GM21447 (cell line): ENCODE data around the gene CD74.
A peak's percentile ranks its signal among the peaks of the same experiment; 100 is the strongest.
"Not testable (repeated sequence)": the region's sequence is repeated elsewhere in the genome, so short reads cannot be mapped to it uniquely, and the experiment has no call there.

Experiments
- ATAC-seq: cut with Tn5 transposase; IDR thresholded peaks from one replicate; pipeline ENCODE4 v1.9.1; 2021; ENCODE audit not compliant: unreplicated experiment

CD74 gene

GRCh38 chr5:150441813-150442698 lies 29.3 kb upstream of the CD74 start:
- no peak for ATAC-seq

- ATAC-seq: no peak
Observed at GRCh38 chr5:150440948-150441812, 28.5 kb upstream of the CD74 start.

- no peak for ATAC-seq
Observed at GRCh38 chr5:150438873-150439546, 26.3 kb upstream of the CD74 start.

- peak; percentile 92 for ATAC-seq
Observed at GRCh38 chr5:150436141-150436680, 23.5 kb upstream of the CD74 start.

- ATAC-seq: no peak
Observed at GRCh38 chr5:150434464-150434863, 21.8 kb upstream of the CD74 start.

GRCh38 chr5:150431574-150431973 lies 18.9 kb upstream of the CD74 start:
- no peak for ATAC-seq

- ATAC-seq: no peak
Observed at GRCh38 chr5:150431048-150431447, 18.3 kb upstream of the CD74 start.

- ATAC-seq: no peak
Observed at GRCh38 chr5:150429410-150429873, 16.7 kb upstream of the CD74 start.

- no peak for ATAC-seq
Observed at GRCh38 chr5:150428978-150429377, 16.3 kb upstream of the CD74 start.

- ATAC-seq: no peak
Observed at GRCh38 chr5:150428106-150428876, 15.6 kb upstream of the CD74 start.

GRCh38 chr5:150426165-150426564 lies 13.5 kb upstream of the CD74 start:
- not testable (repeated sequence) for ATAC-seq

GRCh38 chr5:150422758-150423157 lies 10.0 kb upstream of the CD74 start:
- no peak for ATAC-seq

- no peak for ATAC-seq
Observed at GRCh38 chr5:150422075-150422474, 9.4 kb upstream of the CD74 start.

GRCh38 chr5:150419630-150420270 lies 7.0 kb upstream of the CD74 start:
- no peak for ATAC-seq

- not testable (repeated sequence) for ATAC-seq
Observed at GRCh38 chr5:150413902-150414790, 1.4 kb upstream of the CD74 start.

- no peak for ATAC-seq
Observed at GRCh38 chr5:150413176-150413901, 629 bp upstream of the CD74 start.

GRCh38 chr5:150411245-150411979 lies 1.3 kb downstream of the CD74 start:
- peak; percentile 30 for ATAC-seq
